Measurements from ENCODE around the gene SYTL3.
A peak's percentile ranks its signal among the peaks of the same experiment; 100 is the strongest.

Gene SYTL3

DNA sequence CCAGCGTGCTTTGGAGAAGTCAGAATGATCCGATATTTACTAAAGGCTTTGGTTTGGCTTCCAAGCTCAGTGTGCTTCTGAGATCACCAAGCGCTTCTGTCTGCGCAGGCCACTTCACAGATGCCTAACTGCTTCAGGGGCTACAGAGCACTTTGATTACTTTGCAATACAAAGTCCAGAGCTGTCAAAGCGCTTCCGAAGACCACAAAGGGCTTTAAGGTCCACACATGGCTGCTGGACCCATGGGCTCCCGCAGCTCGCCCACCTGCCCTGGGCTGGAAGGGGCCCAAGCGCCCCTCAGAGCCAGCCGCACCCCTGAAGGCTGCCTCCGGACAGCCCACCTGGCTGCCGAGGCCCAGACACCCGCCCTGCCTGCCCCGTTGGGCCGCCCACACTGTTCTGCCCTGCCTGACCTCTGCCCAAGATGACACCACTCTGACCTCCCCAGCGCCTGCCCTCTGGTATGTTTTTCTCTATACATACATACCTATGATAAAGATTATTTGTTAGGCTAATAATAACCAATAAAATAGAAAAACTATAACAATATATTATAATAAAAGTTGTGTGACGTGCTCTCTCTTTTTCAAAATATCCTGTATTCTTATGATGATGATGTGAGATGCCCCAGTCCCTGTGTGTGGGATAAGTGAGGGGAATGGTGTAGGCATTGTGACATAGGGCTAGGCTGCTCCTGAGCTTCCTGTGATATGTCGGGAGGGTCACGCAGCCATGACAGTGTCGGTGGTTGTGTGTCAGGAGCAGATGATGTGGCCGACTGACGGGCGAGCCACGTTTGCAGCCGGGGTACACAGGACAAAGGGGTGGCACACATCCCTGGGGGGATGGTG, 27.9 kb upstream of the SYTL3 start:
- TF ChIP-seq, protein P1, sequence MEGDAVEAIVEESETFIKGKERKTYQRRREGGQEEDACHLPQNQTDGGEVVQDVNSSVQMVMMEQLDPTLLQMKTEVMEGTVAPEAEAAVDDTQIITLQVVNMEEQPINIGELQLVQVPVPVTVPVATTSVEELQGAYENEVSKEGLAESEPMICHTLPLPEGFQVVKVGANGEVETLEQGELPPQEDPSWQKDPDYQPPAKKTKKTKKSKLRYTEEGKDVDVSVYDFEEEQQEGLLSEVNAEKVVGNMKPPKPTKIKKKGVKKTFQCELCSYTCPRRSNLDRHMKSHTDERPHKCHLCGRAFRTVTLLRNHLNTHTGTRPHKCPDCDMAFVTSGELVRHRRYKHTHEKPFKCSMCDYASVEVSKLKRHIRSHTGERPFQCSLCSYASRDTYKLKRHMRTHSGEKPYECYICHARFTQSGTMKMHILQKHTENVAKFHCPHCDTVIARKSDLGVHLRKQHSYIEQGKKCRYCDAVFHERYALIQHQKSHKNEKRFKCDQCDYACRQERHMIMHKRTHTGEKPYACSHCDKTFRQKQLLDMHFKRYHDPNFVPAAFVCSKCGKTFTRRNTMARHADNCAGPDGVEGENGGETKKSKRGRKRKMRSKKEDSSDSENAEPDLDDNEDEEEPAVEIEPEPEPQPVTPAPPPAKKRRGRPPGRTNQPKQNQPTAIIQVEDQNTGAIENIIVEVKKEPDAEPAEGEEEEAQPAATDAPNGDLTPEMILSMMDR (IDR thresholded peaks at IDR 0.05; ENCODE audit: low read depth, low read length) = no peak
- H3K27me3 ChIP-seq = no peaks in the 10 kb centered on the region
- no peaks in the 10 kb centered on the region for H3K9me3 ChIP-seq
- H3K36me3 ChIP-seq = peaks cover 46% of the 10 kb centered on the region
- DNase-seq = peak; percentile 43
- no peak overlapping the region for H3K4me3 ChIP-seq (ENCODE audit: low read depth, low read length)
- peaks cover 22% of the 10 kb centered on the region for H3K4me1 ChIP-seq

DNA sequence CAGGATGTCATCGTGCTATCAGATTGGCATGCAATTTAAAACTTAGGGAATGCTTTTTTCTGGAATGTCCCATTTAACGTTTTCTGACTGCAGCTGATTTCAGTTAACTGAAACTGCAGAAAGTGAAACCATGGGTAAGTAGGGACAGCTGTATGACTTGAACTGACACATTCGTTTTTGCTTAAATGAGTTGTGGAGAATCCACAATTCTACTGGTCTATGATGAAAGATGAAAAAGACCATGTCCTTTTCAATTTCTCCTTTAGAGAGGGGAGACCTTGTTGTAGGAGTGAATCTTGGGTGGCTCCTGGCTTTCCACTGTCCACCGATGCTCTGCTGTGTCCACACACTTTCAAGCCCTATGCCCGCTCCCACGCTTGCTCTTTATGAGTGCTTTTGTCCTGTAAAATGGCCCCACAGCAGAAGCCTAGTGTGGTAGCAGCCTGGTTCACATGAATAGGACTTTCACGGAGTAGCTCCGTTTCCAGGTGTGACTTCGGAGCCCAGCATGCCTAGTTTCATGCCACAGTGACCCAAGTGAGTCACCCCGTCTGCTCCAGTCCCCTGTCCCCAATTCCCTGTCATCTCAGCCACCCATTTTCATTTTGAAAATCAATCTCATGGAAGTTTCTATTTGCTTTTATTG, 27.2 kb upstream of the SYTL3 start:
- no peak overlapping the region for H3K4me3 ChIP-seq (ENCODE audit: low read depth, low read length)
- peaks cover 22% of the 10 kb centered on the region for H3K4me1 ChIP-seq
- H3K9me3 ChIP-seq = no peaks in the 10 kb centered on the region
- TF ChIP-seq, protein P1 (IDR thresholded peaks at IDR 0.05; ENCODE audit: low read depth, low read length) = no peak
- peaks cover 50% of the 10 kb centered on the region for H3K36me3 ChIP-seq
- no peaks in the 10 kb centered on the region for H3K27me3 ChIP-seq
- DNase-seq = no peak

DNA sequence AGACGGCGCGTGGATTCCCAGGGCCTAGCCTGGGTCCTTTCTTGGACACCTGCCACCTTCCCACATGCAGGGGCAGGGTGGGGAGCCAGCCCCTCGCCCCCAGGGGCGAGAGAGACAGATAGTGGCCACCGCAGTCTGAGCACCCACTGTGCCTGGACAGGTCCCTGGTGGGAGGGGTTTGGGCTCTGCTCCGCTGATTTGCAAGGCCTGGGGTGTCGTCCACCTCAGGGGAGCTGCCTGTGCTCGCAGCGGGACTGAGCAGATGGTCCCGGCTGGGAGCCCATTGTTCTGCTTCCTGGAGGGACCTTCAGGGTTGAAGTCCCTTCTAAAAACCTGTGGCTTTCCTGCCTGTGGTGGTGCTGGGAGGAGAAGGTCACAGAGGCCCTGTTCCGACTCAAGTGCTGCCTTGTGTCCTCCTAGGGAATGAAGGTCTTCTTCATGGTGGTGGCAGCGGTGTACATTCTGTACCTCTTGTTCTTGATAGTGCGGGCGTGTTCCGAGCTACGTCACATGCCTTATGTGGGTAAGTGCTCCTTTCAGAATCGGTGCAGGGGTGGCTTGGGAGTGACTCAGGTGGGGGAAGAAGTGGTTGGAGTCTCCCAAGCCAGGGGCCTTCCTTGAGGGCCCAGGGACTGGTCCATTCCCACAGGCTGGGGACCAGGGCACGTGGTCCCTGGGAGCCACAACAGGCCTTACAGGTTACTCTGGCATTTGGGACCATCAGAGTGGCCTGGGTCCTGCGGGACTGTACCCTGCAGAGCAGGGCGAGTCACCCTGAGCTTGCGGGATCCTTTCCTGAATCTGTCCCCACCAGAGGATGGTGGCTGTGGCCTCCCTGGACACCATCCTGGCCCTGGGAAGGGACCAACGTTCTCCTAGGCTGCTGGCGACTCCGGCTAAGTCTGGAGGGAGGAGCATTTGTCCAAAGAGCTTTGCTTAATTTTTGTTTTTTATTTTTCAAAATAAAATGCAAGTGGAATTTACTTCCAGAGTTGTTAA, 24.9 kb upstream of the SYTL3 start:
- TF ChIP-seq, protein P1 (IDR thresholded peaks at IDR 0.05; ENCODE audit: low read depth, low read length) = no peak
- Histone ChIP-seq H3K9me3 (no peaks in the 10 kb centered on the region), H3K27me3 (no peaks in the 10 kb centered on the region), H3K4me1 (peaks cover 22% of the 10 kb centered on the region), H3K4me3 (ENCODE audit: low read depth, low read length) (no peak overlapping the region), H3K36me3 (peaks cover 54% of the 10 kb centered on the region)
- no peak for DNase-seq

DNA sequence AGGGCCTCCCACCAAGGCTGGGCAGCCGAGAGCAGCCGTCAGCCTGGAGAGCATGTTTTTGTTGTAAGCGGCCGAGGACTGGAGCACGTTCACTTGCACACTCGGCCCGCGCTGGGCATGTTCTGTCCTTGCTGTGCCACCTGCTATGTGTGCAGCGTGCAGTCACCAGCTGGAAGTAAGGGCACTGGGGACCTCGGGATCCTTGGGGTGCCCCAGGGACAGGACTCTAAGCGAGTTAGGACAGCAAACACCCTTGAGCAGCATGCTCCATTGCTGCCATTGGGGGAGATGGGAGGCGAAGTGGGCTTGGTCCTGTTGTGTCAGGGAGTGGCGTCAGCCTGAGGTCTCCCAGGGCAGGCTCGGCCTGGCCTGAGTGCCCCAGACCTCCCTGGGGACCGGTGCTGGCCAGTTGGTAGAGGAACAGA, 24.0 kb upstream of the SYTL3 start:
- H3K36me3 ChIP-seq = peaks cover 48% of the 10 kb centered on the region

DNA sequence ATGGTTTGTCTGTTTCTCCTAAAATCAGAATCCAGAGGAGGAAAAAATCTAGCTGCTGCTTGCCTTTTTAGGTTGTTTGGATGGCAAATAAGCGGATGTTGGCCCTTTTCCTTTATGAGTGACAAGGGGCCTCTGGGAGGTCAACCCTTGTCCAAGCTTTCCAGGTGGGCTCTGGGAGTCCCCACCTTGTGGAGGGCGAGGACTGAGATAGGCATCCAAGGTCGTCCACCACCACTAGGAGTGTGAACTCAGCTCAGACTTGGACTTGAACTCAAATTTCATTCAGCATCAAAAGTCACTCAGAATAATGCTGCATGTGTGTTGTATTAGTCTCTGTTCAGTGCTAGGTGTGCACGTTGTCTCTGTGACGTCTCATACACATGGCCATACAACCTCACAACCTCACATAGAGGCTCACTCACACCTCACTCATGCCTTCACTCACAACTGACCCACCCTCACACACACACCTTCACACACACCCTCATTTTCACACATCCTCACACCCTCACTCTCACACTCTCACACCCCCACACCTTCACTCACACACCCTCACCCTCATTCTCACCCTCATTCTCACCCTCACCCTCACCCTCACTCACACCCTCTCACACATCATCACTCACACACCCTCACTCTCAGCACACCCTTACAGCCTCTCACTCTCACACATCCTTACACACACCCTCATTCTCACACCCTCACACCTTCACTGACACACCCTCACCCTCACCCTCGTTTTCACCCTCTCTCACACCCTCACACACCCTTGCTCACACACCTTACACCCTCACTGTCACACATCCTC, 23.3 kb upstream of the SYTL3 start:
- H3K4me1 ChIP-seq = peaks cover 7% of the 10 kb centered on the region
- H3K27me3 ChIP-seq = no peaks in the 10 kb centered on the region
- peaks cover 52% of the 10 kb centered on the region for H3K36me3 ChIP-seq
- no peak overlapping the region for H3K4me3 ChIP-seq (ENCODE audit: low read depth, low read length)
- TF ChIP-seq, protein P1 (IDR thresholded peaks at IDR 0.05; ENCODE audit: low read depth, low read length) = no peak
- H3K9me3 ChIP-seq = no peaks in the 10 kb centered on the region
- no peak for DNase-seq

More for the DNA sequence above, 24.0 kb upstream of the SYTL3 start:
- DNase-seq = no peak
- no peaks in the 10 kb centered on the region for H3K9me3 ChIP-seq
- peaks cover 14% of the 10 kb centered on the region for H3K4me1 ChIP-seq
- TF ChIP-seq, protein P1 (IDR thresholded peaks at IDR 0.05; ENCODE audit: low read depth, low read length) = no peak
- H3K27me3 ChIP-seq = no peaks in the 10 kb centered on the region
- no peak overlapping the region for H3K4me3 ChIP-seq (ENCODE audit: low read depth, low read length)

Data from BE2C (cell line).